Testis (tissue), 2 donors: ENCODE data around the gene ALOX12.

ENCODE experiments used
- CTCF ChIP-seq, 3 experiments: fragments of 450-650 bp in 2 of 3; fragments of 200-600 bp in 1 of 3; sonication (generic) in 1 of 3; IDR thresholded peaks; one replicate each; pipeline ENCODE4 v1.5.1; 2016 to 2019; ENCODE audit warnings: antibody characterized with exemption in 3 of 3, mild to moderate bottlenecking in 2 of 3, moderate library complexity in 1 of 3
- POLR2A ChIP-seq: fragments of 450-650 bp; IDR thresholded peaks from one replicate; pipeline ENCODE4 v1.6.1; 2017; ENCODE audit warnings: antibody characterized with exemption, mild to moderate bottlenecking, moderate library complexity

- TF ChIP-seq CTCF (IDR thresholded peaks at IDR 0.05) (no peak), POLR2A (no peak)
Measured at GRCh38 chr17:6948562-6948961, 47.3 kb upstream of the ALOX12 start.
